ENCODE results near the gene GSN. TPM values are rescaled to one million over a fixed set of nuclear protein-coding genes. Genes with fewer than 3 reads are reported as not detected.
A peak's percentile ranks its signal among the peaks of the same experiment; 100 is the strongest.

Gene GSN
- total RNA-seq, 2 experiments from 2014 or later: 2.6 to 2.7 TPM

DNA sequence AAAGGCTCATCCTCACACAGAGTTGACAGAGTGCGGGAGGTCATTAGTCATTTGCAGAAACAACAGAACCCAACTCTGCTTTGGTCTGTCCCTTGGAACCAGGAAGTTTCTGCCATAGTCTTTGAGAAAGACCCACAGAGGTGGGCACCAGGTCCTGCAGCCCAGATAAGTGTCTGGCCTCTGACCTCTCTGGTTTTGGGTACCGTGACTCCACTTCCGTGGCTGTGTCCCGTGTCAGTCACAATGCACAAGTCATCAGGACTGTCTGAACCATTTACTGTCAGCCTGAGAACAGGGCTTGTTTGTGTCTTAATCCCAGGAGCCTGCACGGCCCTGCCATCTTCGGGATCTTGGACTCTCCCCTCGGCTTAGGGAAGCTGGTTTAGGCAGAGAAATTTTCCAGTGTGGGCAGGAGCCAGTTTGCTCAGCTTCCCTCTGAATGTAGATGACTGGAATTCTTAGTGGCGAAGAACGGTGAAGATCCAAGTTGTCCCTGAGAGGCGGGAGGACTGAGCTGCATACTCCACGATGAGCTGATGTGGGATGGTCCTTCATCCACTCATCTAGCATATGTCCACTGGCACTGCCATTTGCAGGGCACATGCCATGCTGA lies 11.9 kb downstream of the GSN start:
- H3K9me3 Mint-ChIP-seq: no peaks in the 10 kb centered on the region
- H3K27me3 Mint-ChIP-seq: no peaks in the 10 kb centered on the region
- H3K36me3 Mint-ChIP-seq (ENCODE audit: low read depth): no peaks in the 10 kb centered on the region
- Histone ChIP-seq H3K4me3 (ENCODE audit: low read length) (no peak overlapping the region), H3K36me3 (ENCODE audit: insufficient read depth, low read length) (no peaks in the 10 kb centered on the region), H3K27me3 (ENCODE audit: control insufficient read depth in 1 of 2, insufficient read depth in 2 of 2, low read length in 2 of 2) (no peaks in the 10 kb centered on the region), H3K27ac (ENCODE audit: low read depth in 1 of 2, low read length in 2 of 2) (no peak overlapping the region), H3K4me1 (ENCODE audit: insufficient read depth, low read length) (peaks cover 3% of the 10 kb centered on the region), H3K9me3 (ENCODE audit: control insufficient read depth in 1 of 2, insufficient read depth in 1 of 2, low read length in 2 of 2) (no peaks in the 10 kb centered on the region)
- ChIA-PET CTCF (interaction anchor here (0.8 kb wide), 1 partner anchor 40 kb away, joined by 3 read pairs; no protein-coding TSS in a partner anchor), POLR2A (no interaction called here)
- DNase-seq: no peak
- no peak overlapping the region for H3K4me3 Mint-ChIP-seq
- TF ChIP-seq, protein P1, sequence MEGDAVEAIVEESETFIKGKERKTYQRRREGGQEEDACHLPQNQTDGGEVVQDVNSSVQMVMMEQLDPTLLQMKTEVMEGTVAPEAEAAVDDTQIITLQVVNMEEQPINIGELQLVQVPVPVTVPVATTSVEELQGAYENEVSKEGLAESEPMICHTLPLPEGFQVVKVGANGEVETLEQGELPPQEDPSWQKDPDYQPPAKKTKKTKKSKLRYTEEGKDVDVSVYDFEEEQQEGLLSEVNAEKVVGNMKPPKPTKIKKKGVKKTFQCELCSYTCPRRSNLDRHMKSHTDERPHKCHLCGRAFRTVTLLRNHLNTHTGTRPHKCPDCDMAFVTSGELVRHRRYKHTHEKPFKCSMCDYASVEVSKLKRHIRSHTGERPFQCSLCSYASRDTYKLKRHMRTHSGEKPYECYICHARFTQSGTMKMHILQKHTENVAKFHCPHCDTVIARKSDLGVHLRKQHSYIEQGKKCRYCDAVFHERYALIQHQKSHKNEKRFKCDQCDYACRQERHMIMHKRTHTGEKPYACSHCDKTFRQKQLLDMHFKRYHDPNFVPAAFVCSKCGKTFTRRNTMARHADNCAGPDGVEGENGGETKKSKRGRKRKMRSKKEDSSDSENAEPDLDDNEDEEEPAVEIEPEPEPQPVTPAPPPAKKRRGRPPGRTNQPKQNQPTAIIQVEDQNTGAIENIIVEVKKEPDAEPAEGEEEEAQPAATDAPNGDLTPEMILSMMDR (IDR thresholded peaks at IDR 0.05): no peak
- H3K27ac Mint-ChIP-seq: no peak overlapping the region
- intact Hi-C loops (cut with DNase I, micrococcal nuclease): no loop called here
- no peaks in the 10 kb centered on the region for H3K4me1 Mint-ChIP-seq (ENCODE audit: low read depth)
- ATAC-seq (ENCODE audit: poor library complexity): no peak

DNA sequence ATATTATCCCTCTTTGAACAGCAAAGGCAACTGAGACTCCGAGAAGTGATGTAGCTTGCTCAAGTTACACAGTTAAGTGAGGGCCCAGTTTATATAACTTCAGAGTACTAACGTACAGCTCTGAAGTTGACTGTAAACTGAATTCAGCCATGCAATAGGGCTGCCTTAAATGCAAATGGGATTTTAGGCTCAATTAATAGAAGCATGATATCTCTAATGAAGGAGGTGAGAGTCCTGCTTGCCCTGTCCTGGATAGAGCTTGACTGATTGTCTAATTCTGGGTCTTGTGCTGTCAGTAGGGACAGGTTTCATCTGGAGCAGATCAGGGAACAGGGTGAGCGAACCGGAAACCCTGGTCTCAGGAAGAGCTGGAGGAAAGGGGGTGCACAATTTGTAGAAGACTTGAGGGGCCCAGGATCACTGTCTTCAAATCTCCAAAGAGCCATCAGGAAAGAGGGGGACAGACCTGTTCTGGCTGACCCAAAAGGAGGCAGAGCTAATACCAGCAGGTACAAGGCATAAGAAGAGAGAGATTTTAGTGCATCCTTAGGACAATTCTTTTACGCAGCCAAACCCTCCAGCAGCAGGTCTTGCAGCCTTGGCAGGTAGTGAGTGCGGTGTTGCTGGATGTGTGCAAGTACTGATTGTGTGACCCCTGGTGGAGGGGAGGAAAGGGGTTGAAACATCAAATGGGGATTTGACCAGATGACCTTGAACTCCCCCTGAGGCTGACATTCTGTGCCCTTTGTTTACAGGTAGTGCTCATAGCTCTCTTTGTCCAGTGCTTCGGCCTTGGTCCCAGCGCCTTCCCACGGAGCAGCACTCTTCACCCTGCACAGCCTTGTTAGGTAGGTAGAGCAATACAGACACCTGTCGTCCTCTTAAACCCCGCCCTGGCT lies 13.0 kb downstream of the GSN start:
- TF ChIP-seq, protein P1 (IDR thresholded peaks at IDR 0.05): no peak
- Histone ChIP-seq H3K27ac (ENCODE audit: low read depth in 1 of 2, low read length in 2 of 2) (no peak overlapping the region), H3K4me3 (ENCODE audit: low read length) (no peak overlapping the region)

DNA sequence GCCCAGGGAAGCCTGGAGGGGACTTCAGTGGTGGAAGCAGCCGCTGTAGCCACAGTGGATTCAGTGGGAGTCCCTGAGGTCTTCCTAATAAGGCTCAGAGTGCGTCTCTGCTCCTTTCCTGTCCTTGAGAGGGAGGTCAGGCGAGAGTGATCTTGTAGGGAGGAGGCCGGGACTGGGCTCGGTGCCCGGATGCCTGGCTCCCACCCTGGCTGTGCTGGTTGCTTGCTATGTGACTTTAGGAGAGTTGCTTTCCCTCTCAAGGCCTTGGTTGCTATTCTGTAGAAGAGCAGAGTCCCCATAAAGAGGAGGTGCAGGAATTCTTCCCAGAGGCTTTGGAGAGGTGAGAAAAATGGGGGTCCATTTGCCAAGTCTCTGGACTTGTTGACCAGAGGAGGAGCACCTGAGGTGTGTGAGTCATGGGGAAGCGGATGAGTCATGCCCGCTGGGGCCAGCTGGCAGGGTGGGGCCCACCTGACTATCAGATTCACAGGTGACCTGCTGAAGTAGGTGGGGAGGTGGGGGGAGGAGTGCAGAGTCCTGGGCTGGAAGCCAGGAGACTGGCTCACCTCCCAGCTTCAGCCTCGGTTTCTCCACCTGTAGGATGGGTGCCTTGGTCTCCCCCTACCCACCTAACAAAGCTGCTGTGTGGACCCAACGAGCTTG lies 13.8 kb downstream of the GSN start:
- Histone ChIP-seq H3K4me1 (ENCODE audit: insufficient read depth, low read length) (peaks cover 14% of the 10 kb centered on the region), H3K36me3 (ENCODE audit: insufficient read depth, low read length) (no peaks in the 10 kb centered on the region), H3K27me3 (ENCODE audit: control insufficient read depth in 1 of 2, insufficient read depth in 2 of 2, low read length in 2 of 2) (no peaks in the 10 kb centered on the region), H3K4me3 (ENCODE audit: low read length) (no peak overlapping the region), H3K9me3 (ENCODE audit: control insufficient read depth in 1 of 2, insufficient read depth in 1 of 2, low read length in 2 of 2) (no peaks in the 10 kb centered on the region), H3K27ac (ENCODE audit: low read depth in 1 of 2, low read length in 2 of 2) (no peak overlapping the region)
- TF ChIP-seq, protein P1 (IDR thresholded peaks at IDR 0.05): no peak
- ChIA-PET POLR2A (no interaction called here), CTCF (no interaction called here)
- ATAC-seq (ENCODE audit: poor library complexity): no peak
- no peaks in the 10 kb centered on the region for H3K9me3 Mint-ChIP-seq
- no peaks in the 10 kb centered on the region for H3K4me1 Mint-ChIP-seq (ENCODE audit: low read depth)
- H3K36me3 Mint-ChIP-seq (ENCODE audit: low read depth): no peaks in the 10 kb centered on the region
- no peaks in the 10 kb centered on the region for H3K27me3 Mint-ChIP-seq
- H3K27ac Mint-ChIP-seq: no peak overlapping the region
- DNase-seq: peak in 1 of 14 experiments; percentile 28
- intact Hi-C loops (cut with DNase I, micrococcal nuclease): no loop called here
- H3K4me3 Mint-ChIP-seq: no peak overlapping the region

More for the DNA sequence above, 13.0 kb downstream of the GSN start:
- peaks cover 11% of the 10 kb centered on the region for H3K4me1 ChIP-seq (ENCODE audit: insufficient read depth, low read length)
- no peaks in the 10 kb centered on the region for H3K27me3 Mint-ChIP-seq
- no peak for DNase-seq
- H3K9me3 ChIP-seq (ENCODE audit: control insufficient read depth in 1 of 2, insufficient read depth in 1 of 2, low read length in 2 of 2): no peaks in the 10 kb centered on the region
- H3K27ac Mint-ChIP-seq: no peak overlapping the region
- H3K36me3 Mint-ChIP-seq (ENCODE audit: low read depth): no peaks in the 10 kb centered on the region
- intact Hi-C loops (cut with DNase I, micrococcal nuclease): no loop called here
- ChIA-PET CTCF (interaction anchor here (0.8 kb wide), 1 partner anchor 39 kb away, joined by 3 read pairs; no protein-coding TSS in a partner anchor), POLR2A (no interaction called here)
- H3K36me3 ChIP-seq (ENCODE audit: insufficient read depth, low read length): no peaks in the 10 kb centered on the region
- H3K4me3 Mint-ChIP-seq: no peak overlapping the region
- H3K27me3 ChIP-seq (ENCODE audit: control insufficient read depth in 1 of 2, insufficient read depth in 2 of 2, low read length in 2 of 2): no peaks in the 10 kb centered on the region
- no peak for ATAC-seq (ENCODE audit: poor library complexity)
- H3K9me3 Mint-ChIP-seq: no peaks in the 10 kb centered on the region
- H3K4me1 Mint-ChIP-seq (ENCODE audit: low read depth): no peaks in the 10 kb centered on the region

Data from CD4-positive, alpha-beta T cell (primary cell).